H1 (cell line): ENCODE measurements around the gene CAST. TPM values are rescaled to one million over a fixed set of nuclear protein-coding genes. Genes with fewer than 3 reads are reported as not detected.

ENCODE experiments used
- CTCF ChIA-PET: fragments of 300-600 bp; sonication (Branson Sonifier 250); formaldehyde crosslinking; loops from one replicate; lab custom pipeline; 2021; ENCODE audit not compliant: partially characterized antibody; lab: Charles Lee
- POLR2A ChIA-PET: fragments of 300-600 bp; sonication (Branson Sonifier 250); formaldehyde crosslinking; loops from one replicate; lab custom pipeline; 2021; ENCODE audit warnings: inconsistent platforms; ENCODE audit not compliant: partially characterized antibody; lab: Charles Lee
- DNase-seq, 2 experiments: peaks; one replicate each; pipeline versions ENCODE4 v3.0.0 to v3.0.0-alpha.2; 2010 to 2022; ENCODE audit warnings: low spot score in 2 of 2, low read depth in 1 of 2, mixed read lengths in 1 of 2
- FAIRE-seq: peaks from 2 replicates; lab custom pipeline; 2011; peaks lifted over from hg19 to GRCh38; lab: Jason Lieb, UNC
- H2AFZ ChIP-seq: 2 replicates; pipeline ENCODE4 v1.8.1; 2012; ENCODE audit warnings: low read length, inconsistent platforms
- H2AK5ac ChIP-seq: 2 replicates; pipeline ENCODE4 v1.6.1; 2013; ENCODE audit warnings: low read depth, low read length
- H2BK120ac ChIP-seq: replicated peaks from 2 replicates; pipeline ENCODE3; 2013; ENCODE audit warnings: low read depth, low read length, inconsistent platforms
- H2BK12ac ChIP-seq: 2 replicates; pipeline ENCODE4 v1.6.1; 2013; ENCODE audit warnings: low read depth, low read length
- H2BK15ac ChIP-seq: 2 replicates; pipeline ENCODE4 v1.6.1; 2013; ENCODE audit warnings: low read length
- H2BK20ac ChIP-seq: 2 replicates; pipeline ENCODE4 v1.6.1; 2013; ENCODE audit warnings: low read length
- H2BK5ac ChIP-seq: 2 replicates; pipeline ENCODE4 v1.6.1; 2013; ENCODE audit warnings: low read depth, low read length
- H3K14ac ChIP-seq: 2 replicates; pipeline ENCODE4 v1.6.1; 2013; ENCODE audit warnings: inconsistent platforms; ENCODE audit not compliant: insufficient read length
- H3K18ac ChIP-seq: 2 replicates; pipeline ENCODE4 v1.6.1; 2013; ENCODE audit warnings: low read length; ENCODE audit errors: extremely low read depth
- H3K23ac ChIP-seq: 2 replicates; pipeline ENCODE4 v1.6.1; 2013; ENCODE audit warnings: inconsistent platforms; ENCODE audit not compliant: insufficient read length
- H3K23me2 ChIP-seq: 2 replicates; pipeline ENCODE4 v1.6.1; 2013; ENCODE audit warnings: low read depth, low read length
- H3K27ac ChIP-seq: 2 replicates; pipeline ENCODE4 v1.6.1; 2011; ENCODE audit warnings: low read depth, low read length, inconsistent platforms
- H3K27me3 ChIP-seq, 4 experiments: replicated peaks in 1 of 4; 1 replicate in 1 of 4; 2 replicates in 3 of 4; pipeline versions ENCODE4 v1.6.1 to v1.8.1; 2011 to 2013; ENCODE audit warnings: low read length in 3 of 4, mild to moderate bottlenecking in 3 of 4, inconsistent platforms in 2 of 4, mixed read lengths in 2 of 4, moderate library complexity in 1 of 4; ENCODE audit not compliant: control insufficient read depth in 3 of 4, insufficient read depth in 3 of 4; ENCODE audit errors: extremely low read depth in 1 of 4
- H3K36me3 ChIP-seq, 4 experiments: 2 replicates each; pipeline versions ENCODE4 v1.6.1 to v1.8.1; 2011 to 2013; ENCODE audit warnings: mild to moderate bottlenecking in 4 of 4, low read length in 3 of 4, moderate library complexity in 2 of 4, control low read depth in 1 of 4, inconsistent platforms in 1 of 4; ENCODE audit not compliant: insufficient read depth in 4 of 4, control insufficient read depth in 2 of 4
- H3K4ac ChIP-seq: replicated peaks from 2 replicates; pipeline ENCODE3; 2013; ENCODE audit warnings: low read length, low read depth, mixed read lengths, inconsistent platforms; ENCODE audit not compliant: insufficient read length
- H3K4me1 ChIP-seq, 4 experiments: replicated peaks in 1 of 4; 1 replicate in 1 of 4; 2 replicates in 3 of 4; pipeline versions ENCODE4 v1.6.1 to v1.8.1; 2011 to 2013; ENCODE audit warnings: low read length in 3 of 4, inconsistent platforms in 2 of 4, mixed read lengths in 1 of 4; ENCODE audit not compliant: insufficient read depth in 4 of 4, control insufficient read depth in 3 of 4
- H3K4me2 ChIP-seq, 2 experiments: 2 replicates each; pipeline versions ENCODE4 v1.6.1 to v1.8.1; 2011 to 2013; ENCODE audit warnings: low read depth in 2 of 2, low read length in 2 of 2, control low read depth in 1 of 2, inconsistent platforms in 1 of 2, mild to moderate bottlenecking in 1 of 2; ENCODE audit not compliant: insufficient read depth in 1 of 2
- H3K4me3 ChIP-seq, 4 experiments: fragments of 200-600, 300-600 bp in 1 of 4; sonication (generic), shearing (Covaris generic), sonication (Bioruptor Twin) in 1 of 4; 2 replicates each; pipeline versions ENCODE4 v1.5.1 to v1.8.1; 2011 to 2016; ENCODE audit warnings: low read length in 4 of 4, low read depth in 3 of 4, control low read depth in 2 of 4, inconsistent platforms in 2 of 4, mild to moderate bottlenecking in 2 of 4, mixed read lengths in 1 of 4, moderate library complexity in 1 of 4; ENCODE audit not compliant: insufficient read depth in 2 of 4; ENCODE audit errors: extremely low read depth in 1 of 4
- H3K56ac ChIP-seq: replicated peaks from 2 replicates; pipeline ENCODE3; 2013; ENCODE audit warnings: low read depth, mild to moderate bottlenecking, mixed read lengths, low read length, inconsistent platforms; ENCODE audit not compliant: insufficient read length
- H3K79me1 ChIP-seq: 2 replicates; pipeline ENCODE4 v1.6.1; 2013; ENCODE audit warnings: low read depth, low read length, control low read depth
- H3K79me2 ChIP-seq, 2 experiments: 2 replicates each; pipeline versions ENCODE4 v1.6.1 to v1.8.1; 2012 to 2013; ENCODE audit warnings: low read length in 2 of 2, mild to moderate bottlenecking in 2 of 2, inconsistent platforms in 1 of 2; ENCODE audit not compliant: insufficient read depth in 2 of 2, control insufficient read depth in 1 of 2
- H3K9ac ChIP-seq, 4 experiments: replicated peaks in 1 of 4; 1 replicate in 1 of 4; 2 replicates in 3 of 4; pipeline versions ENCODE4 v1.6.1 to v1.8.1; 2011 to 2013; ENCODE audit warnings: low read depth in 3 of 4, low read length in 3 of 4, control low read depth in 2 of 4, mild to moderate bottlenecking in 2 of 4, moderate library complexity in 2 of 4, inconsistent platforms in 1 of 4; ENCODE audit errors: extremely low read depth in 1 of 4
- H3K9me3 ChIP-seq, 2 experiments: 2 replicates each; pipeline versions ENCODE4 v1.6.1 to v1.8.1; 2012 to 2013; ENCODE audit warnings: mild to moderate bottlenecking in 2 of 2, moderate library complexity in 2 of 2, control low read depth in 1 of 2, inconsistent platforms in 1 of 2, low read depth in 1 of 2, low read length in 1 of 2, mixed read lengths in 1 of 2; ENCODE audit not compliant: insufficient read depth in 2 of 2
- H4K20me1 ChIP-seq, 2 experiments: replicated peaks in 1 of 2; 2 replicates each; pipeline versions ENCODE3 to v1.8.1; 2011 to 2013; ENCODE audit warnings: inconsistent platforms in 2 of 2, low read length in 2 of 2, mild to moderate bottlenecking in 1 of 2; ENCODE audit not compliant: insufficient read depth in 2 of 2, control insufficient read depth in 1 of 2
- H4K5ac ChIP-seq: 2 replicates; pipeline ENCODE4 v1.6.1; 2013; ENCODE audit warnings: low read length, low read depth, mixed read lengths, inconsistent platforms; ENCODE audit not compliant: insufficient read length
- H4K8ac ChIP-seq: 2 replicates; pipeline ENCODE4 v1.8.0; 2013; ENCODE audit warnings: mild to moderate bottlenecking, moderate library complexity, low read length, inconsistent platforms; ENCODE audit not compliant: insufficient read depth; ENCODE audit errors: extremely low read depth
- H4K91ac ChIP-seq: replicated peaks from 2 replicates; pipeline ENCODE3; 2013; ENCODE audit warnings: low read length, mixed read lengths, inconsistent platforms; ENCODE audit not compliant: insufficient read length
- FOSL1 ChIP-seq: IDR thresholded peaks from 2 replicates; pipeline ENCODE4 v1.6.1; 2011; ENCODE audit warnings: mild to moderate bottlenecking, low read depth, low read length, moderate library complexity; ENCODE audit not compliant: insufficient read depth
- MAX ChIP-seq: IDR thresholded peaks from 2 replicates; pipeline ENCODE4 v1.6.1; 2012; ENCODE audit warnings: inconsistent platforms
- NANOG ChIP-seq: IDR thresholded peaks from 2 replicates; pipeline ENCODE4 v1.6.1; 2011; ENCODE audit warnings: low read length, low read depth, mild to moderate bottlenecking, inconsistent platforms; ENCODE audit not compliant: insufficient read depth, poor library complexity, severe bottlenecking
- PHF8 ChIP-seq: fragments of 200-600 bp; sonication (generic); conservative IDR thresholded peaks from 2 replicates; pipeline ENCODE4 v1.7.1; 2012; ENCODE audit warnings: low read depth, mild to moderate bottlenecking, inconsistent platforms, low read length, moderate library complexity
- SP2 ChIP-seq: IDR thresholded peaks from 2 replicates; pipeline ENCODE4 v1.6.1; 2012; ENCODE audit warnings: mild to moderate bottlenecking, low read length, inconsistent platforms
- WGBS, 2 experiments: shearing (Covaris generic) in 1 of 2; methylation state at CpG; one replicate each; pipeline versions ENCODE4 v1.1.6 to v1.1.7; 2013 to 2015; ENCODE audit warnings: low lambda C conversion rate in 2 of 2, mixed read lengths in 2 of 2, inconsistent platforms in 1 of 2, low coverage in 1 of 2, missing lambda C conversion rate in 1 of 2; ENCODE audit not compliant: insufficient replicate concordance in 2 of 2, insufficient coverage in 1 of 2, insufficient read length in 1 of 2; ENCODE audit errors: extremely low coverage in 1 of 2, missing lambda C conversion rate in 1 of 2; 5-methylcytosine and 5-hydroxymethylcytosine counted together
- polyA plus RNA-seq, 7 experiments: library from polyadenylated mRNA; depleted of rRNA in 3 of 7; stranded (reverse) in 5 of 7; unstranded in 2 of 7; fragments of >200 nt in 5 of 7; fragments of 200-250 nt in 2 of 7; gene quantifications; 1 replicate in 5 of 7; 2 replicates in 1 of 7; 4 replicates in 1 of 7; pipeline versions ENCODE4 v1.2.1 to v1.2.3, GENCODE V29; 2011 to 2013; ENCODE audit warnings: missing spikeins in 2 of 7, mixed read lengths in 2 of 7
- total RNA-seq: library from RNA; stranded (reverse); fragmentation: NEBNext Ultra II Directional; extraction: Animal tissue kit (Norgen Biotek cat#: 25700); gene quantifications from 2 replicates; pipeline ENCODE4 v1.2.1, GENCODE V29; 2021

CAST gene
- total and polyA plus RNA-seq, 2 of the 8 experiments (the other 6 are each of a cell fraction or from before 2014, with no cell fraction given), result 9.0 to 48.2 TPM

GRCh38 chr5:96634881-96635280, 27.3 kb upstream of the CAST start:
- H3K27me3 ChIP-seq, result no peaks in the 10 kb centered on the region
- no peak for DNase-seq
- no peak overlapping the region for H3K4me3 ChIP-seq
- H2BK15ac ChIP-seq, result no peak overlapping the region
- H3K79me2 ChIP-seq, result no peaks in the 10 kb centered on the region
- ChIA-PET CTCF (interaction anchor here (0.9 kb wide), 1 partner anchor 52 kb away, joined by 3 read pairs; no protein-coding TSS in a partner anchor), POLR2A (no interaction called here)
- FAIRE-seq, result no peak
- H3K9me3 ChIP-seq, result no peaks in the 10 kb centered on the region
- 68% methylated on average over 1 of the region's 1 CpG; no CpG with 5 or more reads in 1 of the 2 experiments for WGBS, 2 experiments
- no peak overlapping the region for H2AFZ ChIP-seq
- no peaks in the 10 kb centered on the region for H3K36me3 ChIP-seq
- no peak overlapping the region for H2AK5ac ChIP-seq
- no peak overlapping the region for H3K14ac ChIP-seq
- H3K27ac ChIP-seq, result no peak overlapping the region
- no peak overlapping the region for H3K56ac ChIP-seq
- peaks cover 0 to 3% (median 0%) of the 10 kb centered on the region in 4 experiments; a peak in 2 of 7 replicates for H3K4me1 ChIP-seq
- H3K4me2 ChIP-seq, result no peak overlapping the region
- H2BK12ac ChIP-seq, result no peak overlapping the region
- H3K4ac ChIP-seq, result no peak overlapping the region
- no peaks in the 10 kb centered on the region for H3K23me2 ChIP-seq
- H3K23ac ChIP-seq, result no peak overlapping the region
- no peak overlapping the region for H4K91ac ChIP-seq
- TF ChIP-seq MAX (no peak), FOSL1 (no peak), SP2 (no peak), NANOG (no peak), PHF8 (no peak)
- no peak overlapping the region for H2BK20ac ChIP-seq
- H3K9ac ChIP-seq, result no peak overlapping the region
- H3K18ac ChIP-seq, result no peak overlapping the region
- no peaks in the 10 kb centered on the region for H4K20me1 ChIP-seq
- H4K5ac ChIP-seq, result no peak overlapping the region
- H2BK120ac ChIP-seq, result no peak overlapping the region
- H4K8ac ChIP-seq, result no peak overlapping the region
- no peaks in the 10 kb centered on the region for H3K79me1 ChIP-seq
- no peak overlapping the region for H2BK5ac ChIP-seq
